ENCODE measurements around the gene DAZAP2. TPM values are rescaled to one million over a fixed set of nuclear protein-coding genes. Genes with fewer than 3 reads are reported as not detected.

Gene DAZAP2
- total and polyA plus RNA-seq, 2 of the 13 experiments (the other 11 are each of a cell fraction or from before 2014, with no cell fraction given): 64.5 to 222 TPM

DNA sequence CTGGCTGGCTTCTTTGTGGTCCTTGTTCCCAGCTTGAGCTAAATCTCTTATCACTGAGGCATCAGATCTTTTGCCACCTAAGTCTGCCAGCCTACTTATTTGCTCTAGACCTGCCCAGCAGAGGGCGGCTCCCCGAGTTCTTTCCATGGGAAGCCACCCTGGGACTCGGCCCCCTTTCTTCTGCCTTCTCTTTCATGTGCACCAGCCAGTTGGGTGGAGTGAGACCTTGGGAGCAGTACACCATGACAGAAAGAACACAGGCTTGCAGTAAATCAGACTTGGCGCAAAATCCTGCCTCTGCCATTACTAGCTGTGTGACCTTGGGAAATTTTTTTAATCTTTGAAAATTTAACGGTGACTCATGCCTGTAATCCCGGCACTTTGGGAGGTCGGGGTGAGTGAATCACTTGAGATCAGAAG, 24.1 kb downstream of the DAZAP2 start:
- H3K79me2 ChIP-seq (ENCODE audit: insufficient read depth, low read length): no peaks in the 10 kb centered on the region
- CTCF ChIA-PET (ENCODE audit: low intra/inter-chr PET ratio, low total read pairs): no interaction called here

DNA sequence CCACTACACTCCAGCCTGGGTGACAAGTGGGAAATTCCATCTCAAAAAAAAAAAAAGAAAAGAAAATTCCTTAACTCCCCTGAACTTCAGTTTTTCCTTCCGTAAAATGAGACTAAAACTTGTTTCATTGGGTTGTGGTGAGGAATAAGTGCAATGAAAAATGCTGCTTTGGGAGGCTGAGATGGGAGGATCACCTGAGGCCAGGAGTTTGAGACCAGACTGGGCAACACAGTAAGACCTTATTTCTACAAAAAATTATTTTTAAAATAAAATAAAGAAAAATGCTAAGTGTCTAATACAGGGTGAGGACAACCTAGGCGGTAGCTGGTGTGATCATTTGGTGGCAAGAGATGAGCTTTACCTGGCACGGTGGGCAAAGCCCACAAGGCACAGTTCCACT, 24.7 kb downstream of the DAZAP2 start:
- no peak overlapping the region for H3K9ac ChIP-seq (ENCODE audit: insufficient read depth, low read depth, low read length)
- H3K9me3 ChIP-seq (ENCODE audit: low read length): no peaks in the 10 kb centered on the region
- WGBS (ENCODE audit: low lambda C conversion rate): 97% methylated on average over 3 of the region's 3 CpGs
- DNase-seq (ENCODE audit: low spot score): no peak
- H3K27ac ChIP-seq (ENCODE audit: extremely low read length, insufficient read depth, low read length): no peak overlapping the region
- H4K20me1 ChIP-seq (ENCODE audit: insufficient read depth, low read length): no peaks in the 10 kb centered on the region
- ChIA-PET CTCF (ENCODE audit: low intra/inter-chr PET ratio, low total read pairs) (no interaction called here), POLR2A (no interaction called here)
- no peak for ATAC-seq
- no peak for FAIRE-seq
- in situ Hi-C loops (cut with HindIII; ENCODE audit: extremely low pct_ligation_motif_present, low pct_unique_long_range_greater_than_20kb) (no loop called here), intact Hi-C loops (cut with micrococcal nuclease; ENCODE audit: unreplicated experiment) (no loop called here)
- BruUV-seq (replicated peaks): no TSS peak
- no peaks in the 10 kb centered on the region for H3K79me2 ChIP-seq (ENCODE audit: insufficient read depth, low read length)
- no peaks in the 10 kb centered on the region; a peak in 1 of 5 replicates for H3K27me3 ChIP-seq (ENCODE audit: control insufficient read depth in 1 of 2, insufficient read depth in 2 of 2, low read length in 2 of 2)
- no peak overlapping the region for H2AFZ ChIP-seq (ENCODE audit: low read length)
- H3K4me1 ChIP-seq (ENCODE audit: insufficient read depth, low read length): peaks cover 14% of the 10 kb centered on the region; the same call in 1 of the 2 replicates
- no peak overlapping the region for H3K4me2 ChIP-seq (ENCODE audit: low read depth, low read length)
- H3K36me3 ChIP-seq (replicated peaks in 1 of 2; ENCODE audit: control insufficient read depth in 1 of 2, insufficient read depth in 2 of 2, low read length in 2 of 2): no peaks in the 10 kb centered on the region; a peak in 1 of 5 replicates
- H3K4me3 ChIP-seq (replicated peaks in 1 of 3; ENCODE audit: insufficient read depth in 1 of 3, low read depth in 2 of 3, low read length in 3 of 3): no peak overlapping the region
- TF ChIP-seq ATM (IDR thresholded peaks at IDR 0.05; ENCODE audit: borderline replicate concordance): no peak
- TF ChIP-seq ZC3H4 (CRISPR knock-in tag; IDR thresholded peaks at IDR 0.05; ENCODE audit: borderline replicate concordance): no peak
- TF ChIP-seq, protein P1, sequence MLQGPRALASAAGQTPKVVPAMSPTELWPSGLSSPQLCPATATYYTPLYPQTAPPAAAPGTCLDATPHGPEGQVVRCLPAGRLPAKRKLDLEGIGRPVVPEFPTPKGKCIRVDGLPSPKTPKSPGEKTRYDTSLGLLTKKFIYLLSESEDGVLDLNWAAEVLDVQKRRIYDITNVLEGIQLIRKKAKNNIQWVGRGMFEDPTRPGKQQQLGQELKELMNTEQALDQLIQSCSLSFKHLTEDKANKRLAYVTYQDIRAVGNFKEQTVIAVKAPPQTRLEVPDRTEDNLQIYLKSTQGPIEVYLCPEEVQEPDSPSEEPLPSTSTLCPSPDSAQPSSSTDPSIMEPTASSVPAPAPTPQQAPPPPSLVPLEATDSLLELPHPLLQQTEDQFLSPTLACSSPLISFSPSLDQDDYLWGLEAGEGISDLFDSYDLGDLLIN (CRISPR knock-in tag; IDR thresholded peaks at IDR 0.05; ENCODE audit: borderline replicate concordance): no peak
- TF ChIP-seq, protein P2, sequence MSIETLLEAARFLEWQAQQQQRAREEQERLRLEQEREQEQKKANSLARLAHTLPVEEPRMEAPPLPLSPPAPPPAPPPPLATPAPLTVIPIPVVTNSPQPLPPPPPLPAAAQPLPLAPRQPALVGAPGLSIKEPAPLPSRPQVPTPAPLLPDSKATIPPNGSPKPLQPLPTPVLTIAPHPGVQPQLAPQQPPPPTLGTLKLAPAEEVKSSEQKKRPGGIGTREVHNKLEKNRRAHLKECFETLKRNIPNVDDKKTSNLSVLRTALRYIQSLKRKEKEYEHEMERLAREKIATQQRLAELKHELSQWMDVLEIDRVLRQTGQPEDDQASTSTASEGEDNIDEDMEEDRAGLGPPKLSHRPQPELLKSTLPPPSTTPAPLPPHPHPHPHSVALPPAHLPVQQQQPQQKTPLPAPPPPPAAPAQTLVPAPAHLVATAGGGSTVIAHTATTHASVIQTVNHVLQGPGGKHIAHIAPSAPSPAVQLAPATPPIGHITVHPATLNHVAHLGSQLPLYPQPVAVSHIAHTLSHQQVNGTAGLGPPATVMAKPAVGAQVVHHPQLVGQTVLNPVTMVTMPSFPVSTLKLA (IDR thresholded peaks at IDR 0.05): no peak
- TF ChIP-seq ZNF792 (CRISPR knock-in tag; IDR thresholded peaks at IDR 0.05): no peak
- no peak for TF ChIP-seq AKAP8 (CRISPR knock-in tag; IDR thresholded peaks at IDR 0.05)
- TF ChIP-seq, protein P3, sequence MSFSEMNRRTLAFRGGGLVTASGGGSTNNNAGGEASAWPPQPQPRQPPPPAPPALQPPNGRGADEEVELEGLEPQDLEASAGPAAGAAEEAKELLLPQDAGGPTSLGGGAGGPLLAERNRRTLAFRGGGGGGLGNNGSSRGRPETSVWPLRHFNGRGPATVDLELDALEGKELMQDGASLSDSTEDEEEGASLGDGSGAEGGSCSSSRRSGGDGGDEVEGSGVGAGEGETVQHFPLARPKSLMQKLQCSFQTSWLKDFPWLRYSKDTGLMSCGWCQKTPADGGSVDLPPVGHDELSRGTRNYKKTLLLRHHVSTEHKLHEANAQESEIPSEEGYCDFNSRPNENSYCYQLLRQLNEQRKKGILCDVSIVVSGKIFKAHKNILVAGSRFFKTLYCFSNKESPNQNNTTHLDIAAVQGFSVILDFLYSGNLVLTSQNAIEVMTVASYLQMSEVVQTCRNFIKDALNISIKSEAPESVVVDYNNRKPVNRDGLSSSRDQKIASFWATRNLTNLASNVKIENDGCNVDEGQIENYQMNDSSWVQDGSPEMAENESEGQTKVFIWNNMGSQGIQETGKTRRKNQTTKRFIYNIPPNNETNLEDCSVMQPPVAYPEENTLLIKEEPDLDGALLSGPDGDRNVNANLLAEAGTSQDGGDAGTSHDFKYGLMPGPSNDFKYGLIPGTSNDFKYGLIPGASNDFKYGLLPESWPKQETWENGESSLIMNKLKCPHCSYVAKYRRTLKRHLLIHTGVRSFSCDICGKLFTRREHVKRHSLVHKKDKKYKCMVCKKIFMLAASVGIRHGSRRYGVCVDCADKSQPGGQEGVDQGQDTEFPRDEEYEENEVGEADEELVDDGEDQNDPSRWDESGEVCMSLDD (CRISPR knock-in tag; IDR thresholded peaks at IDR 0.05; ENCODE audit: borderline replicate concordance): no peak
- no peak for TF ChIP-seq KLF11 (CRISPR knock-in tag; IDR thresholded peaks at IDR 0.05)
- TF ChIP-seq ZNF713 (CRISPR knock-in tag; IDR thresholded peaks at IDR 0.05): no peak
- TF ChIP-seq, protein P4, sequence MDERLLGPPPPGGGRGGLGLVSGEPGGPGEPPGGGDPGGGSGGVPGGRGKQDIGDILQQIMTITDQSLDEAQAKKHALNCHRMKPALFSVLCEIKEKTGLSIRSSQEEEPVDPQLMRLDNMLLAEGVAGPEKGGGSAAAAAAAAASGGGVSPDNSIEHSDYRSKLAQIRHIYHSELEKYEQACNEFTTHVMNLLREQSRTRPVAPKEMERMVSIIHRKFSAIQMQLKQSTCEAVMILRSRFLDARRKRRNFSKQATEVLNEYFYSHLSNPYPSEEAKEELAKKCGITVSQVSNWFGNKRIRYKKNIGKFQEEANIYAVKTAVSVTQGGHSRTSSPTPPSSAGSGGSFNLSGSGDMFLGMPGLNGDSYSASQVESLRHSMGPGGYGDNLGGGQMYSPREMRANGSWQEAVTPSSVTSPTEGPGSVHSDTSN (CRISPR knock-in tag; IDR thresholded peaks at IDR 0.05): no peak
- TF ChIP-seq, protein P5, sequence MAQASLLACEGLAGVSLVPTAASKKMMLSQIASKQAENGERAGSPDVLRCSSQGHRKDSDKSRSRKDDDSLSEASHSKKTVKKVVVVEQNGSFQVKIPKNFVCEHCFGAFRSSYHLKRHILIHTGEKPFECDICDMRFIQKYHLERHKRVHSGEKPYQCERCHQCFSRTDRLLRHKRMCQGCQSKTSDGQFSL (CRISPR knock-in tag; IDR thresholded peaks at IDR 0.05): no peak

More for the DNA sequence above, 24.1 kb downstream of the DAZAP2 start:
- FAIRE-seq (no peak), ATAC-seq (no peak; the same call in 2 of the 3 replicates), DNase-seq (ENCODE audit: low spot score) (no peak)
- Histone ChIP-seq H3K4me1 (ENCODE audit: insufficient read depth, low read length) (peaks cover 14% of the 10 kb centered on the region; the same call in 1 of the 2 replicates), H3K27me3 (ENCODE audit: control insufficient read depth in 1 of 2, insufficient read depth in 2 of 2, low read length in 2 of 2) (no peaks in the 10 kb centered on the region; a peak in 1 of 5 replicates), H3K9ac (ENCODE audit: insufficient read depth, low read depth, low read length) (no peak overlapping the region), H3K36me3 (replicated peaks in 1 of 2; ENCODE audit: control insufficient read depth in 1 of 2, insufficient read depth in 2 of 2, low read length in 2 of 2) (no peaks in the 10 kb centered on the region; a peak in 1 of 5 replicates), H3K27ac (ENCODE audit: extremely low read length, insufficient read depth, low read length) (no peak overlapping the region), H4K20me1 (ENCODE audit: insufficient read depth, low read length) (no peaks in the 10 kb centered on the region), H2AFZ (ENCODE audit: low read length) (no peak overlapping the region), H3K9me3 (ENCODE audit: low read length) (no peaks in the 10 kb centered on the region), H3K4me3 (replicated peaks in 1 of 3; ENCODE audit: insufficient read depth in 1 of 3, low read depth in 2 of 3, low read length in 3 of 3) (no peak overlapping the region), H3K4me2 (ENCODE audit: low read depth, low read length) (no peak overlapping the region)
- TF ChIP-seq ATM (IDR thresholded peaks at IDR 0.05; ENCODE audit: borderline replicate concordance) (no peak), SMC3 (IDR thresholded peaks at IDR 0.05; ENCODE audit: low read length) (0 out of 2 replicates have a peak, but pooled peaks have one; percentile 16)
- intact Hi-C loops (cut with micrococcal nuclease; ENCODE audit: unreplicated experiment): no loop called here
- in situ Hi-C loops (cut with HindIII; ENCODE audit: extremely low pct_ligation_motif_present, low pct_unique_long_range_greater_than_20kb): no loop called here
- POLR2A ChIA-PET: no interaction called here
- BruUV-seq (replicated peaks): no TSS peak
- WGBS (ENCODE audit: low lambda C conversion rate): 82% methylated on average over 7 of the region's 7 CpGs

All from HepG2 (cell line).